MM.1S (cell line): ENCODE results near the gene DHRS7C.

ENCODE experiments used
- DNase-seq: peaks from one replicate; pipeline ENCODE4 v3.0.0-alpha.2; 2015
- H2AFZ ChIP-seq: fragments of 300-600 bp; sonication (generic); 2 replicates; pipeline ENCODE4 v1.6.0; 2016; ENCODE audit warnings: antibody characterized with exemption, low read length
- H3F3A ChIP-seq: fragments of 300-600 bp; sonication (generic); 2 replicates; pipeline ENCODE4 v1.6.1; 2016; ENCODE audit warnings: mild to moderate bottlenecking, antibody characterized with exemption, low read length, moderate library complexity, mixed read lengths; ENCODE audit not compliant: insufficient read depth
- H3K27ac ChIP-seq: fragments of 300-600 bp; sonication (generic); 2 replicates; pipeline ENCODE4 v1.5.1; 2016; ENCODE audit warnings: mild to moderate bottlenecking, low read length
- H3K27me3 ChIP-seq: fragments of 300-600 bp; sonication (generic); replicated peaks from 2 replicates; pipeline ENCODE4 v1.6.0; 2016; ENCODE audit warnings: low read length; ENCODE audit not compliant: insufficient read depth
- H3K36me3 ChIP-seq: fragments of 300-600 bp; sonication (generic); replicated peaks from 2 replicates; pipeline ENCODE4 v1.6.1; 2016; ENCODE audit warnings: mild to moderate bottlenecking, low read length, mixed read lengths; ENCODE audit not compliant: insufficient read depth
- H3K4me1 ChIP-seq: fragments of 300-600 bp; sonication (generic); 2 replicates; pipeline ENCODE4 v1.6.1; 2016; ENCODE audit warnings: low read length, mixed read lengths
- H3K4me2 ChIP-seq: fragments of 300-600 bp; sonication (generic); 2 replicates; pipeline ENCODE4 v1.6.0; 2016; ENCODE audit warnings: low read depth, low read length
- H3K4me3 ChIP-seq: fragments of 300-600 bp; sonication (generic); 2 replicates; pipeline ENCODE4 v1.5.1; 2016; ENCODE audit warnings: low read length, mixed read lengths
- H3K79me2 ChIP-seq: fragments of 300-600 bp; sonication (generic); 2 replicates; pipeline ENCODE4 v1.6.1; 2016; ENCODE audit warnings: mixed run types, low read length, mixed read lengths
- H3K9ac ChIP-seq: fragments of 300-600 bp; sonication (generic); 2 replicates; pipeline ENCODE4 v1.6.1; 2016; ENCODE audit warnings: low read length, mixed read lengths
- H3K9me2 ChIP-seq: fragments of 300-600 bp; sonication (generic); replicated peaks from 2 replicates; pipeline ENCODE4 v1.6.1; 2016; ENCODE audit warnings: mild to moderate bottlenecking, low read length, mixed read lengths; ENCODE audit not compliant: insufficient read depth
- H3K9me3 ChIP-seq: fragments of 300-600 bp; sonication (generic); replicated peaks from 2 replicates; pipeline ENCODE4 v1.6.1; 2016; ENCODE audit warnings: mild to moderate bottlenecking, low read length, mixed read lengths; ENCODE audit not compliant: insufficient read depth
- H4K20me1 ChIP-seq: fragments of 300-600 bp; sonication (generic); 2 replicates; pipeline ENCODE4 v1.6.1; 2016; ENCODE audit warnings: mild to moderate bottlenecking, low read length, moderate library complexity, mixed read lengths; ENCODE audit not compliant: insufficient read depth
- EZH2 ChIP-seq: fragments of 300-600 bp; sonication (generic); optimal IDR thresholded peaks from 2 replicates; pipeline ENCODE3; 2017; ENCODE audit warnings: low read depth, mild to moderate bottlenecking, antibody characterized with exemption, low read length, mixed read lengths
- EZH2phosphoT487 ChIP-seq: fragments of 300-600 bp; sonication (generic); IDR thresholded peaks from 2 replicates; pipeline ENCODE4 v1.6.1; 2018; ENCODE audit warnings: antibody characterized with exemption, low read length
- TF ChIP-seq, protein P1 (sequence below): fragments of 300-600 bp; sonication (generic); IDR thresholded peaks from 2 replicates; pipeline ENCODE4 v1.5.1; 2016; ENCODE audit warnings: antibody characterized with exemption, low read length, mixed read lengths

DHRS7C gene

GRCh38 chr17:9801505-9801904, 10.1 kb upstream of the DHRS7C start:
- TF ChIP-seq EZH2phosphoT487 = no peak
- TF ChIP-seq EZH2 = no peak
- TF ChIP-seq, protein P1, sequence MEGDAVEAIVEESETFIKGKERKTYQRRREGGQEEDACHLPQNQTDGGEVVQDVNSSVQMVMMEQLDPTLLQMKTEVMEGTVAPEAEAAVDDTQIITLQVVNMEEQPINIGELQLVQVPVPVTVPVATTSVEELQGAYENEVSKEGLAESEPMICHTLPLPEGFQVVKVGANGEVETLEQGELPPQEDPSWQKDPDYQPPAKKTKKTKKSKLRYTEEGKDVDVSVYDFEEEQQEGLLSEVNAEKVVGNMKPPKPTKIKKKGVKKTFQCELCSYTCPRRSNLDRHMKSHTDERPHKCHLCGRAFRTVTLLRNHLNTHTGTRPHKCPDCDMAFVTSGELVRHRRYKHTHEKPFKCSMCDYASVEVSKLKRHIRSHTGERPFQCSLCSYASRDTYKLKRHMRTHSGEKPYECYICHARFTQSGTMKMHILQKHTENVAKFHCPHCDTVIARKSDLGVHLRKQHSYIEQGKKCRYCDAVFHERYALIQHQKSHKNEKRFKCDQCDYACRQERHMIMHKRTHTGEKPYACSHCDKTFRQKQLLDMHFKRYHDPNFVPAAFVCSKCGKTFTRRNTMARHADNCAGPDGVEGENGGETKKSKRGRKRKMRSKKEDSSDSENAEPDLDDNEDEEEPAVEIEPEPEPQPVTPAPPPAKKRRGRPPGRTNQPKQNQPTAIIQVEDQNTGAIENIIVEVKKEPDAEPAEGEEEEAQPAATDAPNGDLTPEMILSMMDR = no peak
- no peak overlapping the region for H2AFZ ChIP-seq
- no peak overlapping the region for H3K9ac ChIP-seq
- H3K79me2 ChIP-seq = no peaks in the 10 kb centered on the region
- no peak overlapping the region for H3K4me2 ChIP-seq
- no peaks in the 10 kb centered on the region for H3K9me2 ChIP-seq
- H3K36me3 ChIP-seq = no peaks in the 10 kb centered on the region
- H3K27ac ChIP-seq = no peak overlapping the region
- H3K9me3 ChIP-seq = no peaks in the 10 kb centered on the region
- no peaks in the 10 kb centered on the region for H3K27me3 ChIP-seq
- no peaks in the 10 kb centered on the region for H3F3A ChIP-seq
- no peaks in the 10 kb centered on the region for H3K4me1 ChIP-seq
- H4K20me1 ChIP-seq = no peaks in the 10 kb centered on the region
- no peak overlapping the region for H3K4me3 ChIP-seq
- no peak for DNase-seq

DNA sequence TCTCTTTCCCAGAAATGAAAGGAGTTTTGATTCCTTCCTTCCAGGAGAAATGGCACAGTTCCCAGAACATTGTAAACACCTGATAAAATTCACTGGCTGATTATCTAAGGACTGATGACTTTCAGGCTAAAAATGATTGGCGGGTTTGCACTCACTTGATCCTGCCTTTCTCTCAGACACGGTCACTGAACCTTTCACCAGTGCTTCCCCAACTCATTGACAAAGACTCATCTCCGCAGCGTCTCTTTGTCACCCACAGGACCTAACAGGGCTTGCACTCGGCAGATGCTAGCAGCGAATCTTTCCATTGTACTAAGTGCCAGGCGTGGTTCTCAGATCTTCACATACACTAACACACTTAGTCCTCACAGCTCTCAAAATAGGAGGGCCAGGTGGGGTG, 7.3 kb upstream of the DHRS7C start:
- H2AFZ ChIP-seq = no peak overlapping the region
- H3K4me1 ChIP-seq = no peaks in the 10 kb centered on the region
- no peaks in the 10 kb centered on the region for H3K36me3 ChIP-seq
- no peaks in the 10 kb centered on the region for H4K20me1 ChIP-seq
- no peak overlapping the region for H3K4me3 ChIP-seq
- H3K79me2 ChIP-seq = no peaks in the 10 kb centered on the region
- H3F3A ChIP-seq = no peaks in the 10 kb centered on the region
- TF ChIP-seq EZH2 = no peak
- H3K9me2 ChIP-seq = no peaks in the 10 kb centered on the region
- H3K27me3 ChIP-seq = no peaks in the 10 kb centered on the region
- H3K9me3 ChIP-seq = no peaks in the 10 kb centered on the region
- no peak overlapping the region for H3K9ac ChIP-seq
- no peak for DNase-seq
- no peak overlapping the region for H3K4me2 ChIP-seq
- H3K27ac ChIP-seq = no peak overlapping the region

DNA sequence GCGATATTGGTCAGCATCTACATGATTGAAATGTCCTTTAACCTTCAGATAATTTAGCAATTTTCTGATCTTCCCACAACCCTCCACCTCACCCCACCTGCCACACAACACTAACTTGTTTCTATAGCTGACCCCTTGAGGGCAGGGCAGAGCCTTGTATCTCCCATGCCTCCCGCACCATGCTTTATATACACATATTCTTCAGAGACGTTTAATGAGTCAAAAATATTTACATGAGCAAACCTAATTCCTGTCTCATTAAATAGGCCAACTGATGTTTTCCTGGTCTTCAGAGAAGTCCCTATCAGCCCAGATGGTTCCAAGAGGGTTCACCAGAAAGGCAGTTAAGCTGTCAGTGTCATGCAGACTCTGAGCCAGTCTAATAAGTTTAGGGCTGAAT, 6.6 kb upstream of the DHRS7C start:
- no peaks in the 10 kb centered on the region for H3K27me3 ChIP-seq
- H3K36me3 ChIP-seq = no peaks in the 10 kb centered on the region
- no peak overlapping the region for H2AFZ ChIP-seq
- TF ChIP-seq EZH2phosphoT487 = no peak
- TF ChIP-seq, protein P1 = no peak
- TF ChIP-seq EZH2 = no peak
- H3K9ac ChIP-seq = no peak overlapping the region
- H3K4me3 ChIP-seq = no peak overlapping the region
- no peak overlapping the region for H3K4me2 ChIP-seq
- DNase-seq = no peak
- H3K27ac ChIP-seq = no peak overlapping the region
- no peaks in the 10 kb centered on the region for H3K9me3 ChIP-seq
- no peaks in the 10 kb centered on the region for H3K4me1 ChIP-seq
- no peaks in the 10 kb centered on the region for H3K79me2 ChIP-seq
- no peaks in the 10 kb centered on the region for H3F3A ChIP-seq
- no peaks in the 10 kb centered on the region for H4K20me1 ChIP-seq
- H3K9me2 ChIP-seq = no peaks in the 10 kb centered on the region

GRCh38 chr17:9792181-9792840, 919 bp upstream of the DHRS7C start:
- DNase-seq = no peak
- no peaks in the 10 kb centered on the region for H3F3A ChIP-seq
- no peaks in the 10 kb centered on the region for H3K4me1 ChIP-seq
- TF ChIP-seq, protein P1 = no peak
- TF ChIP-seq EZH2phosphoT487 (no peak), EZH2 (no peak)
- H3K9me2 ChIP-seq = no peaks in the 10 kb centered on the region
- no peaks in the 10 kb centered on the region for H3K36me3 ChIP-seq
- no peak overlapping the region for H2AFZ ChIP-seq
- H3K27me3 ChIP-seq = 0 out of 2 replicates have a peak, but pooled peaks cover 6% of the 10 kb centered on the region
- no peak overlapping the region for H3K9ac ChIP-seq
- H3K4me3 ChIP-seq = no peak overlapping the region
- no peaks in the 10 kb centered on the region for H3K9me3 ChIP-seq
- no peak overlapping the region for H3K27ac ChIP-seq
- no peaks in the 10 kb centered on the region for H4K20me1 ChIP-seq
- H3K79me2 ChIP-seq = no peaks in the 10 kb centered on the region
- no peak overlapping the region for H3K4me2 ChIP-seq
